ENCODE measurements around the gene CNP.
"Not testable (repeated sequence)": the region's sequence is repeated elsewhere in the genome, so short reads cannot be mapped to it uniquely, and the experiment has no call there.

CNP gene

DNA sequence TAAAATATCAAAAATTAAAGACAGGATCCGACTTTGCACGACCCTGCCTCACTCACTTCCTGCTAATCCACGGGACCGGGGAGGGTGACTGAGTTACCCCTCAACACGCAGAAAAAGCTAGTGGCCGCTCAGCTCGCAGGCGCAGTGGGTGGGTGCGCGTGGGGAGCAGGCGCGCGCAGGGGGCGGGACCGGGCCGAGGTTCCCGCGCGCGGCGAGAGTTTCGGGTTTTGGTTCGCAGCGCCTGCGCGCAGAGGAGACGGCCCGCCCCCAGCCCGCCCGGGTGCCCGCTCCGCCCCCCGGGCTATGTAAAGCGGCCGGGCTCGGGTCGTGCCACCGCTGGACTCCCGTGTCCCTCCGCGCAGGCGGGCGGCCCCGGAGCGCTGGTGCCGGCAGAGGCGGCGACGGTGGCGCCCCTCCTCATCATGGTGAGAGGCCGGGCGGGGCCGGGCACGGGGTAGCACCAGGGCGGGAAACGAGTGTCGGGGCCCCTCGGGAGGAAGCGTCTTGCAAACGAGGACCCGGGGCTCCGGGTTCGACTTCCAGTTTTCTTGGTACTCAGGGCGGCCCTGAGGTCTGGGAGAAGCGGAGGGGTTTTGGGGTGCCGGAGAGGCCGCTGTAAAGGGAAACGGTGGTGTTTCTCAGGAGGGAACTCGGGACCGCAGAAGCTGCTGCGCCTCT lies at the start of gene CNP:
Gene CNP (plus strand): TSS at position 333 of the 678 bp plus-strand sequence. CDS start 90 bp downstream, at position 423.
- peak; percentile 67 to 91 for DNase-seq (ENCODE audit: extremely low read depth in 1 of 2, low read depth in 1 of 2)

DNA sequence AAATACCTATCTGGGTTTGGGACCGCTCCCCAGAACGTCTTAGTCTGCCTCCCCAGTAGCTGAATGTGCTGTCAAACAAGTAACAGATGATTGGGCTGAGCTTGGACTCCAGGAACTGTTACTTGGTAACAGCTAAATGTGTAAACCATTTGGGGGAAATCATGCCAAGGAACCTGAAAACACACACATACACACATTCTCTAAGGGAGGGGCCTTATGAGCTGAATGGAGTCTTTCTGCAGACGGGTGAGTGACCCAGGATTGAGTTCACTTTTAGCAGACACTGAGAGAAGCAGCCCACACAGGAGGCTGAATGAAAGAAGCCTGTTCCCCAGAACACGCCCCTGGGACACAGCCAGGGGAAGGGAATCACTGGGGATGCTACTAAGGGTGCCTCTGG lies 49.4 kb upstream of the CNP start:
- DNase-seq (ENCODE audit: extremely low read depth in 1 of 2, low read depth in 1 of 2): no peak

DNA sequence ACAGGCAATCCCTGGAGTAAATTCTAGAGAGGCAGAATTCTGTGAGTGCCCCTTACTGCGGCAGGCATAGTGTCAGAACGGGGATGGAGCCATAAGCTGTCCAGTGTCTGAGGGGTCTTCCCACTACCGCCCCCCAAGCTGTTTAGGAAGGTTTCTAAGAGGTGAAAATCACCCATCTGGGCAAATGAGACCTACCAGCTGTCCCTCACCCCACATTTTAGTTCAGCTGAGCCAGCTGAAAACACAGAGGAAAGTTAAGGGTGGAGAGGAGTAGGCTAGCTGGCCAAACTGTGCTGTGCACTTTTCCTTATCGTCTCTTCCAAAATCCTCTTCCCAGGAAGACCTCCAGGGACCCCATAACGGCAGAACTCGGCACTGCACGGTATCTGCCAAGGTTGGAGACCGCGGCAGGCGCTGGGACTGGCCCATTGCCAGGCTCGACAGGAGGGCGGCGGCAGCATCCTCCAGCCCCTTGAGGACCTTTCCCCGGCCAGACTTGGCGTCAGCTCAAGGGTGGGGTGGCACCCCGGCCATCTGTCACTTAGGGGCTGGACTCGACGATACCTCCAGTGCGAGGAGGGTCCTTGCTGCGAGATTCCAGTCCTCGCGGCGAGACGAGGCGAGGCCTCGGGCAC lies 48.8 kb upstream of the CNP start:
- DNase-seq (ENCODE audit: extremely low read depth in 1 of 2, low read depth in 1 of 2): peak in 1 of 2 donors; percentile 36

DNA sequence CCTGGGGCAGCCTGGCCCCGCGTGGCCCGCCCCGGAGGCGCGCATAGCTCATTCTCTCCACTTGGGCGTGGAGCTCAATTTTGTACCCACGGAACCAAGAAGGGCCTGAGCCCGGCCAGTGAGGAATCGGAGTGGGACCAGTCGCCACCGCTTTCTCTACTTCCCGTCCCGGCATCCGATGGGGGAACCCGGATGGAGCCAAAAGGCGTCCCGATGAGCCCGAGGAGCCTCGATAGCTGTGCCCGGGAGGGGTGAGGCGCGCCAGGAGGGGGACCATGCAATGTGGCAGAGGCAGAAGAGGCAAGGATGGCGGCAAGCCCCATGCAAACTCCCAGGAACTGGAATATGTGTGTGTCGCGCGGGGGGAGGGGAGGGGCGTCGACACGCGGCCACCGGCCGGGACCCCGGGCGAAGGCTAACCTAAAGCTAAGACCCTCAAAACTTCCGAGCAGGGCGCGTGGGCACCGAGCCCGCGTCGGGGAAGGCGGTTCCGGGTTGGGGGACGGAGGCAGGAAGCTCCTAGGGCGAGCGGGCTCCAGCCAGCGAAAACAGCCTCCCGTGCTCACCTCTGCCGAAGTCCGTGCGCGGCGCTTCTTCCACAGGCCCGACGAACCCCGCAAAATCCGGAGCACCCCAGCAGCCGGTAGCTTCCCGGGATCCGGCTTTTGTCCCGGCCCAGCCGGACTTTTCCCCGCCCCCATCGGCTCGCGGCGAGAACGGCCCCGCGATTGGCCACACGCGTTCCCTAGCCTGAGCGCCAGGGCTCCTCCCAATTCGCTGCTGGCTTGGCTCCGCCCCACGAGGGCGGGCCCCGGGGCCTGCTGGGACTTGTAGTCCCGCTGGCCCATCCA lies 48.1 kb upstream of the CNP start, which contains the start of gene ACLY:
Gene ACLY (minus strand): TSS at position 638 of the 851 bp plus-strand sequence. CDS start 5,078 bp downstream, outside the sequence.
- DNase-seq (ENCODE audit: extremely low read depth in 1 of 2, low read depth in 1 of 2): peak; percentile 74 to 90

DNA sequence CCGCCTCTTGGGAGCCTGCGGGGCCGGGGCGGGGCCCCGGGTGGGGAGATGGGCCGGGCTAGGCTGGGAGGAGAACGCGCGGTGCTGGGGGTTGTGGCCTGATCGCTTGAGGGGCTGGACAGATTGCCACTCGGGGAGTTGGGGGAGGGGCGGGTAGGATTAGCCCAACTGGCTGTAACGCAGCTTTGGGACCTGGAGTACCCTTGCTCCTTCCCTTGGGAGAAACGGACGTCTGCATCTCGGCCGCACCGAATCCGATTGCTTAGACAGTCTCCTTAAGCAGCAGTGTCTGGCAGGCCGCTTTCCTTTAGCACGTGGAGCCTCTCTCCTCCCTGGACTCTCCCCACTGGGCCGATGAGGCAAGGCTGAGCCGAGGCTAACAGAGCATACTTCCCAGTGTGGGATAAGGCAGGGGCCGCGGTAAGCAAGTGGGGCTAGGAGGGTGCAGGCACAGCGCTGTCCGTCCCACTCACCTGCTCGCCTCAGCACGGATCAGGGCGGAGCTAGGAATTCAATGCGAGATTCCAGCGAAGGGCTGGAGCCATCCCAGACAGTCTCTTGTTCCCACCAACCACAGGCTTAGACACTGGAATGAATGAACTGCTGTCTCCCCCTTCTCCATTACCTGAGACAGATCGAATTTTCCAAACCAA lies 47.3 kb upstream of the CNP start:
- peak in 1 of 2 donors; percentile 4 for DNase-seq (ENCODE audit: extremely low read depth in 1 of 2, low read depth in 1 of 2)

DNA sequence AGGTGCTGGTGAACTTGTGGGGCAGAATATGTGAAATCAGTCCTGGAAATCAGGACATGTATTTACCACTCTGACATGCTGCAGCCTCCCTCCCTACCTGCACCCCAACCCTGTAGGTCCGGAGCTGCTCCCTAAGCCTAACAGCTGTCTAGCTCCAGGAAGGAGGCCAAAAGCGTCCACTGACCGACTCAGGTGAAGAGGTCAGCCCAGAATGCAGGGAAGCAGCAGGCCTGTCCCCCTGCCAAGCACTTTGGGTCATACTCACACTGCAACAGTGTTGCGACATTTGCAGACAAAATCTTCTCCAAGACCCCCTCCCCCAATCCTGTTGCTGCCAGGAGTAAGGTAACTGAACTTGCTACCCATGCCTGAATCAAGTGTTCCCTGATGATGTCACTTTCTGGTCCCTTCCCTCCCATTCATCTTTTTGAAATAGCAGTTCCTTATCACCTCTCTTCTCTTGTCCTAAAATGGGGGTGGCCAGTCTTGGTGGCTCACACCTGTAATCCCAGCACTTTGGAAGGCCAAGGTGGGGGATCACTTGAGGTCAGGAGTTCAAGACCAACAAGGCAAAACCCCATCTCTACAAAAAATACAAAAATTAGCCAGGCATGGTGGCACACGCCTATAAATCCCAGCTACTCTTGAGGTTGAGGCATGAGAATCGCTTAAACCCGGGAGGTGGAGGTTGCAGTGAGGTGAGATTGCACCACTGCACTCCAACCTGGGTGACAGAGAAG lies 46.6 kb upstream of the CNP start:
- DNase-seq (ENCODE audit: extremely low read depth in 1 of 2, low read depth in 1 of 2): no peak

DNA sequence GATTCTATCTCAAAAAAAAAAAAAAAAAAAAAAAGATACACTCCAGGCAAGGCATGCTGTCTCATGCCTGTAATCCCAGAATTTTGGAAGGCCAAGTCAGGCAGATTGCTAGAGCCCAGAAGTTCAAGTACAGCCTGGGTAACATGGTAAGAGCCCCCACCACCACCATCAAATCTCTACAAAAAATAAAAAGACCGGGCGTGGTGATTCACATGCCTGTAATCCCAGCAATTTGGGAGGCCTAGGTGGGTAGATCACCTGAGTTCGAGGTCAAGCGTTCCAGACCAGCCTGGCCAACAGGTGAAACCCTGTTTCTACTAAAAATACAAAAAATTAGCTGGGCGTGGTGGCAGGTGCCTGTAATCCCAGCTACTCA lies 46.0 kb upstream of the CNP start:
- DNase-seq (ENCODE audit: extremely low read depth in 1 of 2, low read depth in 1 of 2): no peak

DNA sequence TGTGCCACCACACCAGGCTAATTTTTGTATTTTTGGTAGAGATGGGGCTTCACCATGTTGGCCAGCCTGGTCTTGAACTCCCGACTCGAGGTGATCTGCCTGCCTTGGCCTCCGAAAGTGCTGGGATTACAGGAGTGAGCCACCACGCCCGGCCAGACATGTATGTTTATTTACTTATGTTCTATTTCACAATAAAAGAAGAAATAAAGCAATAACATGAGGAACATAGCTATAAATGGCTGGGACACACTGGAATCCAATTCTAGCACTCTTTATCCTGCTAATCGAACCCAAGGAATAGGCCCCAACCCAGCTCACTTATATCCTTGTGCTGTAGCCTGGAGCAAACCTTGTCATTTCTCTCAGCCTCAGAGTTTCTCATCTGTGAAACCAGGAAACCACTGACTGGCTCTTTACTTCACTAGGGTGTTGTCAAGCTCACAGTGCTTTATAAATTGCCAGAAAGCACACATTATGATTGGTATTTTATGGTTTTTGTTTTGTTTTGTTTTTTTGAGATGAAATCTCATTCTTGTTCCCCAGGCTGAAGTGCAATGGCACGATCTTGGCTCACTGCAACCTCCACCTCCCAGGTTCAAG lies 40.5 kb upstream of the CNP start:
- DNase-seq (ENCODE audit: extremely low read depth in 1 of 2, low read depth in 1 of 2): no peak

DNA sequence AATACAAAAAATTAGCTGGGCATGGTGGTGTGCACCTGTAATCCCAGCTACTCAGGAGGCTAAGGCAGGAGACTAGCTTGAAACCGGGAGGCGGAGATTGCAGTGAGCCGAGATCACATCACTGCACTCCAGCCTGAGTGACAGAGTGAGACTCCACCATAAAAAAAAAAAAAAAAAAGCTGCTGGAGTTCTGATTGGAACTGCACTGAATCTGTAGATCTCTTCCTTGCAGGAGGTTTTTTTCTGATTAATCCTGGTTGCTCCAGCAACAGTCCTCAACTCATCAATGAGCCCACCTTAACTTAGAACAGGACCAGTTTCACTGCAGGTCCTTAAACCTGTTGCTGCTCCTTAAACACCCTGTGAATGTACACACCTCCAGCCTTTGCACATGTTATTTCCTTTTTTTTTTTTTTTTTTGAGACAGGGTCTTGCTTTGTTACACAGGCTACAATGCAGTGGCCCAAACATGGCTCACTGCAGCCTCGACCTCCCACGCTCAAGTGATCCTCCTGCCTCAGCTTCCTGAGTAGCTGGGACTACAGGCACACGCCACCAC lies 37.8 kb upstream of the CNP start:
- no peak for DNase-seq (ENCODE audit: extremely low read depth in 1 of 2, low read depth in 1 of 2)

DNA sequence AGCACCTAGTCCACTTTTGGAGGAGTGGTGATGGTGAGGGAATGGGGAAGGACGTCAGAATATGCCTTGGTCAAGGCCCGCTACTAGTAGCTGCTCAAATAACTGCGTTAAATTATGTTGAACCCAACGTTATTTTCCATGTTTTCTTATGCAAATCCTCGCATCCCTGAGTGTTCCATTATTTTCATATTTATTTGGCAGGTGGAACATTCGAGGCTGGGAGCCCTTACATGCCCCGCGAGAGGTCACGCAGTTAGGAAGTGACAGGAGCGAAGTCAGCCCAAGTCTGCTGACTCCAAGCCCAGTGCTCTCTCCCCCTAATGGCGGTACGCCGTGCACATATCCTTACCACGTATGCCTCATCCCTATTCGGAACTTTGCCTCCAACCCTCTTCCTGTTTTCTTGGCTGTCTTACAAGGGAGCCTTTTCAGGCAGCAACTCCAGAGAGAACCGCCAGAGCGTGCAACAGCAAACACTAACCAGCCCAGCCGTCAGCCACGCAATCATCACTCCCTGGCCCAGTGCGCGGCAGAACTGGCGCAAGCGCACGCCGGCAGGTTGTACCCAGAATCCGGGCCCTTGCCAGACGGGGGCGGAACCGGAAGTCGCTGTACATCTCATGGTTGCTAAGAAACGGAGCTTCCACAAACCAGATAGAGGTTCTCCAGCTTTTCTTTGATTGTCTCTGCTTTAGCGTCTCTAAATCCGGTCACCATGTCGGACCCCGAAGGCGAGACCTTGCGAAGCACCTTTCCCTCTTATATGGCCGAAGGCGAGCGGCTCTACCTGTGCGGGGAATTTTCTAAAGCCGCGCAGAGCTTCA lies 36.4 kb upstream of the CNP start, which contains the start of gene ODAD4:
Gene ODAD4 (plus strand): TSS at position 609 of the 824 bp plus-strand sequence. CDS start 107 bp downstream, at position 716.
- DNase-seq (ENCODE audit: extremely low read depth in 1 of 2, low read depth in 1 of 2): peak; percentile 89 to 93

DNA sequence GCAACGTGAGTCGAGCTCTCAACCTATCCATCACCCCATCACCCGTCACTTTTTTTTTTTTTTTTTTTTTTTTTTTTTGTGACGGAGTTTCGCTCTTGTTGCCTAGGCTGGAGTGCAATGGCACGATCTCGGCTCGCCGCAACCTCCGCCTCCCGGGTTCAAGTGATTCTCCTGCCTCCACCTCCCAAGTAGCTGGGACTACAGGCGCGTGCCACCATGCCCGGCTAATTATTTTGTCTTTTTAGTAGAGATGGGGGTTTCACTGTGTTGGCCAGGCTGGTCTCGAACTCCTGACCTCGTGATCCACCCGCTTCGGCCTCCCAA lies 35.8 kb upstream of the CNP start:
- not testable (repeated sequence) for DNase-seq (ENCODE audit: extremely low read depth in 1 of 2, low read depth in 1 of 2)

DNA sequence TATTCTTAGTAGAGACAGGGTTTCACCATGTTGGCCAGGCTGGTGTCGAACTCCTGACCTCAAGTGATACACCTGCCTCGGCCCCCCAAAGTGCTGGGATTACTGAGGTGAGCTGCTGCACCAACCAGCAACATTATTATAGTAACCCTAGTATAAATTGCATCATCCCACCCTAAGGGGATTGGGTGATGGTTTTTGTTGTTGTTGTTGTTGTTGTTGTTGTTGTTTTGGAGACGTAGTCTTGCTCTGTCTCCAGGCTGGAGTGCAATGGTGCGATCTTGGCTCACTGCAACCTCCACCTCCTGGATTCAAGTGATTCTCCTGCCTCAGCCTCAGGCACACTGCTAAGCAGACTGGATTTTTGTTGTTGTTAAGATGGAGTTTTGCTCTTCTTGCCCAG lies 34.9 kb upstream of the CNP start:
- not testable (repeated sequence) for DNase-seq (ENCODE audit: extremely low read depth in 1 of 2, low read depth in 1 of 2)

DNA sequence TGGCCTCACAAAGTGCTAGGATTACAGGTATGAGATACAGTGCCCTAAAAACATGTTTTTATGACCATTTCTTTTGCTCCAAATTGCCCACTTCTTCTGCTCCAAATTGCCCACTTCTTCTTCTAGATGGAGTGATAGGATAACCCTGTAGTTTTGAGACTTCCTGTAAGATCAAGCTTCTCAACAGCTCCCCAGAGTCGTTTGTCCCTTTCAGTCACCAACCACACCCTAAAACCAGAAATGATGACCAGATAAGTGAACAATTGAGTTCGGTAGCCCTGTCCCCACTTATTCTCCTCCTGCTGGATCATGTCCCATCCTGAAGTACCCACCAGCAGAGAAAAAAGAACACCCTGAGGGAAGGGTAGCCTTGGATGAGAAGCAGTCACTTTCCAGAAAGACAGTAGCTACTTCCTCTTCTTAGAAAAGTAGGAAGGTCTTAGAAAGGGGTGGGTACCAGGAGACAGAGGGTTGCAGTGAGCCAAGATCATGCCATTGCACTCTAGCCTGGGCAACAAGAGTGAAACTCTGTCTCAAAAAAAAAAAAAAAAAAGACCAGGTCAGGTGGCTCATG lies 33.7 kb upstream of the CNP start:
- DNase-seq (ENCODE audit: extremely low read depth in 1 of 2, low read depth in 1 of 2): no peak

DNA sequence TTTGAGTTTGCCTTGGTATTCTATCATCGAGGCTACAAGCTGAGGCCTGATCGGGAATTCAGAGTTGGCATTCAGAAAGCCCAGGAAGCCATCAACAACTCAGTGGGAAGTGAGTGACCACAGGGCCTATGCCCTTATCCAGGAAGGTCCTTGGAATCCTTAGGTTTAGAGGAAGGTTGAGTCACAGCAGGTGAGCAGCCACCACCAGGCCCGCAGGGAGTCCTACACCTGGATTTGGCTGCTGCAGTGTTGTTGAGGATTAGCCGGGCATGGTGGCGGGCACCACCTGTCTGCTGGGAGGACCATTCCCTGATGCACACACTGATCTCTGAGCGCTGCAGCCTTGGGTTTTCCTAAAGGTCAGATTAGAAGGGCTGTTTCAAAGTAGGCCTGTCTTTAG lies 31.0 kb upstream of the CNP start:
- DNase-seq (ENCODE audit: extremely low read depth in 1 of 2, low read depth in 1 of 2): no peak

DNA sequence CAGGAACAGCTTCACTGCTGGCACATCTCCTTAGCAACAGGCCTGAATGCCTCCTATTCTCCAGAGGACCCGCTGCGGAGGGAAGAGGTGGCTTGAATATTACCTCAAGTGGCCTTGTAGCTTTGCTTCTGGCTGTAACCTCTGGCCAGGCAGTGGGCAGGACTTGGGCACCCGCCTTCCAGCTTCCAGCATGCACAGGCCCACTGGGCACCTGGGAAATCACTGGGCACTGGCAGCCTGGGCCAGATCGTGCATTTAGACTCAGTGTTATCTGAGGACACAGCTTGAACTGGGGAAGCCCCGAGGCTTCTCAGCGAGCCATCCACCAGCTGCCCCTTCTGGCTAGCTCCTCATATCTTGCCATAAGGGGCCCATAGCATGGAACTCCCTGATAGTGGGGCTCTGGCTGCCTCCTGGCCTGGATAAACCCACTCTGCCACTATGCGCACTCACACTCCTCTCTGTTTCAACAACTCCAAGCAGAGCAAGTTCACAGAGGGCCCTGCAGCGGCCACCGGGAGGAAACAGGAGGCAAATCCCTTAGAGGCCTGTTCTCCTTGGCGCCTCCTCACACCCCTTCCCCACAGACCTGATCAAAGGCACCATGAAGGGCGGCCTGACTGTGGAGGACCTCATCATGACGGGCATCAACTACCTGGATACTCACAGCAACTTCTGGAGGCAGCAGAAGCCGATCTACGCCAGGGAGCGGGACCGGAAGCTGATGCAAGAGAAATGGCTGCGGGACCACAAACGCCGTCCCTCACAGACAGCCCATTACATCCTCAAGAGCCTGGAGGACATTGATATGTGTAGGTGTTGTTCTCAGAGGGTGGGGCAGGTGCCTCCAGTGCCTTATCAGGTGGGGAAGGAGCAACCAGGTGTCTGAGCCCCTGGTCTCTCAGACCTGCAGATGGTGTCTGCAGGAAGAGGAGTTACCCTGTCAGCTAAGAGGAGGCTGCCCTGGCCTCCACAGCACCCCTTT lies 28.3 kb upstream of the CNP start:
- DNase-seq (ENCODE audit: extremely low read depth in 1 of 2, low read depth in 1 of 2): no peak

DNA sequence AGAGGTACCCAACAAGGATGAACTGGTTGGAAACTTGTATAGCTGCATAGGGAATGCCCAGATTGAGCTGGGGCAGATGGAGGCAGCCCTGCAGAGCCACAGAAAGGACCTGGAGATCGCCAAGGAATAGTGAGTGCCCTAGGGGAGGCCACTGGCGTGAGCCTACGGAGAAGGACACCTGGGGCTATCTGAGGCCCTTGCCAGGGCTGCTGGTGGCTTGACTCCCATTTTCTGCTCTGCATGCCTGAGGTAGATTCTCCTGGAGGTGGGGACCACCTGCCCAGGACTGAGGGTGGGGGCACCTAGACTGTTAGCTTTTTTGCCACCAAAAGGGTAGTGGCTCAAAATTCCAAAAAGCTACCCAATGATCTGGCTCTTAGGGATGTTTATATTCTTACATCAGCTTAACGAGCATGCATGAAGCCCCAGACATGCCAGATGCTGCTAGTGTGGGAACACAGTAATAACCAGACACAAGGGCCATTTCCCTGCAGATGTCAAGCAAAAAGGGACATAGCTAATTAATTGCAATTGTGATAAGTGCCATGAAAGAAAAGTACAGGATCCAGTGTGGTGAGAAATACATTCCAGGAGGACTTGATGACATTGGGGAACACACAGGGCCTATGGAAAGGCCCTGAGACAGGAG lies 27.4 kb upstream of the CNP start:
- no peak for DNase-seq (ENCODE audit: extremely low read depth in 1 of 2, low read depth in 1 of 2)

DNA sequence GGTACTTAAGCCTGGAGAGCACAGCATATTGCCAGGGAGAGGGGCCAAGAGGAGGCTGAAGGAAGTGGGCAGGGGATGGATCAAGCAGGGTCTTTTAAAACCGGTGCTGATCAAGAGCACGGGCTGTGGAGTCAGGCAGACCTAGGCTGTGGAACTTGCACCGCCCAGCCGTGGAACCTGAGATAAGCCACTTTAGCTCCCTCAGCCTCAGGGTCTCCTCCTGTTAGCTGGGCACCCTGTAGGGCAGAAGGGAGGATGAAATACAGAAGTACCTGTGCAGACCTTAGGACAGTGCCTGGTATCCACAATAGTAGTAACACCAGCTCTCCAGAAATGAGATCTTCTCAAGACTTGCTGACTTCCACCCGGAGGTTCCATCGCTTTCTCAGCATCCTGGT lies 26.9 kb upstream of the CNP start:
- no peak for DNase-seq (ENCODE audit: extremely low read depth in 1 of 2, low read depth in 1 of 2)
